ENCODE data around the gene WFIKKN2. TPM values are rescaled to one million over a fixed set of nuclear protein-coding genes. Genes with fewer than 3 reads are reported as not detected.

WFIKKN2 gene
- total RNA-seq, 1 donor: not detected

DNA sequence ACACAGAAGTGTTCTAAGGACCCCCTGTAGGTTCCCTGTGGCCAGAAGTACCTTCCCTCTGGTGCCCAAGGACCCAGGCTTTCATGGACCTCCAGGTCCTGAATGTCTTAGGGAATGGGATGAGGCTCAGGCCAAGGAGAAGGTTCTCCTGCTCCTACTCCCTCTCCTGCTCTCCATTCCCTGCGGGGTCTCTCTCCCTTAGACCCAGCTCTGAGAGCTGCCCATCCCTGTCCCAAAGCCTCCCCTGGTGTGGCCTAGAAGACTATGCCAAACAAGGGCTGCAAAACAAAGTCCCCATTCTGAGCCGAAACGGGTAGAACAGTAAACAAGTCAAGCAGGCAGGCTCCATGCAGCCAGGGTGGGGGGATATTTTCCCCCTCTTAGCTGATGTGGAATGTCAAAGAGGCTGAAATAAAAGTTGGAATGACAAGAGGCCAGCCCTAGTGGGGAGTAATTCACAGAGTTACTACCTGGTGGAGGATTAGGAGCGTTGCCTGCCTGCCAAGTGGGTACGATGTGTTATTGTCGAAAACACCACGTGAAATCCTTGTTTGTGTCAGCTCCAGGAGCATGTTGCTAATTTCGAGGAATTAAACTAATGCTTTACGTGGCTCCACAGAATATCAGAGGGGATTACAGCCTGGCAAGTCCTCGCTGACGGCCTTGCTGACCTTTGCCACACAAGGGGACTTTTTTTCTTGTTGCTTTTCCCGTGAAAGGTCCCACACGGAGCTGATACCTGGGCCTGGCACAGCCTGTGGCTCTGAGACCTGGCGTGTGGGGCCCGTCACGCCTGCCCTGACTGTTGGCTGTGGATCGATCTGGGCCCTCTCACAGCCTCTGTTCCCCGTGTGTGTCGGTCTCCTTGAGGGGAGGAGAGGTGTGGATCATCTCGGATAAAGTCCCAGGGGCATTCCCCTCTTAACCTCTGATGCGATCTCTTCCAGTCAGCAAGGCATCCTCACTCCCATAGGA is 2.9 kb downstream of the WFIKKN2 start:
- Histone ChIP-seq H3K27me3 (ENCODE audit: insufficient read depth, low read length) (no peaks in the 10 kb centered on the region), H3K4me3 (ENCODE audit: low read length) (no peak overlapping the region), H3K4me1 (ENCODE audit: insufficient read depth, low read length) (no peaks in the 10 kb centered on the region), H3K9me3 (ENCODE audit: low read depth, low read length) (no peaks in the 10 kb centered on the region)

DNA sequence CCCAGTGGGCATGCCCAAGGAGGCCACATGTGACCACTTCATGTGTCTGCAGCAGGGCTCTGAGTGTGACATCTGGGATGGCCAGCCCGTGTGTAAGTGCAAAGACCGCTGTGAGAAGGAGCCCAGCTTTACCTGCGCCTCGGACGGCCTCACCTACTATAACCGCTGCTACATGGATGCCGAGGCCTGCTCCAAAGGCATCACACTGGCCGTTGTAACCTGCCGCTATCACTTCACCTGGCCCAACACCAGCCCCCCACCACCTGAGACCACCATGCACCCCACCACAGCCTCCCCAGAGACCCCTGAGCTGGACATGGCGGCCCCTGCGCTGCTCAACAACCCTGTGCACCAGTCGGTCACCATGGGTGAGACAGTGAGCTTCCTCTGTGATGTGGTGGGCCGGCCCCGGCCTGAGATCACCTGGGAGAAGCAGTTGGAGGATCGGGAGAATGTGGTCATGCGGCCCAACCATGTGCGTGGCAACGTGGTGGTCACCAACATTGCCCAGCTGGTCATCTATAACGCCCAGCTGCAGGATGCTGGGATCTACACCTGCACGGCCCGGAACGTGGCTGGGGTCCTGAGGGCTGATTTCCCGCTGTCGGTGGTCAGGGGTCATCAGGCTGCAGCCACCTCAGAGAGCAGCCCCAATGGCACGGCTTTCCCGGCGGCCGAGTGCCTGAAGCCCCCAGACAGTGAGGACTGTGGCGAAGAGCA is 4.4 kb downstream of the WFIKKN2 start:
- no peak overlapping the region for H3K4me3 ChIP-seq (ENCODE audit: low read length)
- no peaks in the 10 kb centered on the region for H3K4me1 ChIP-seq (ENCODE audit: insufficient read depth, low read length)
- no peaks in the 10 kb centered on the region for H3K9me3 ChIP-seq (ENCODE audit: low read depth, low read length)
- H3K27me3 ChIP-seq (ENCODE audit: insufficient read depth, low read length): no peaks in the 10 kb centered on the region

DNA sequence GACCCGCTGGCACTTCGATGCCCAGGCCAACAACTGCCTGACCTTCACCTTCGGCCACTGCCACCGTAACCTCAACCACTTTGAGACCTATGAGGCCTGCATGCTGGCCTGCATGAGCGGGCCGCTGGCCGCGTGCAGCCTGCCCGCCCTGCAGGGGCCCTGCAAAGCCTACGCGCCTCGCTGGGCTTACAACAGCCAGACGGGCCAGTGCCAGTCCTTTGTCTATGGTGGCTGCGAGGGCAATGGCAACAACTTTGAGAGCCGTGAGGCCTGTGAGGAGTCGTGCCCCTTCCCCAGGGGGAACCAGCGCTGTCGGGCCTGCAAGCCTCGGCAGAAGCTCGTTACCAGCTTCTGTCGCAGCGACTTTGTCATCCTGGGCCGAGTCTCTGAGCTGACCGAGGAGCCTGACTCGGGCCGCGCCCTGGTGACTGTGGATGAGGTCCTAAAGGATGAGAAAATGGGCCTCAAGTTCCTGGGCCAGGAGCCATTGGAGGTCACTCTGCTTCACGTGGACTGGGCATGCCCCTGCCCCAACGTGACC is 5.0 kb downstream of the WFIKKN2 start:
- Histone ChIP-seq H3K4me1 (ENCODE audit: insufficient read depth, low read length) (no peaks in the 10 kb centered on the region), H3K27me3 (ENCODE audit: insufficient read depth, low read length) (no peaks in the 10 kb centered on the region), H3K4me3 (ENCODE audit: low read length) (no peak overlapping the region), H3K9me3 (ENCODE audit: low read depth, low read length) (no peaks in the 10 kb centered on the region)

DNA sequence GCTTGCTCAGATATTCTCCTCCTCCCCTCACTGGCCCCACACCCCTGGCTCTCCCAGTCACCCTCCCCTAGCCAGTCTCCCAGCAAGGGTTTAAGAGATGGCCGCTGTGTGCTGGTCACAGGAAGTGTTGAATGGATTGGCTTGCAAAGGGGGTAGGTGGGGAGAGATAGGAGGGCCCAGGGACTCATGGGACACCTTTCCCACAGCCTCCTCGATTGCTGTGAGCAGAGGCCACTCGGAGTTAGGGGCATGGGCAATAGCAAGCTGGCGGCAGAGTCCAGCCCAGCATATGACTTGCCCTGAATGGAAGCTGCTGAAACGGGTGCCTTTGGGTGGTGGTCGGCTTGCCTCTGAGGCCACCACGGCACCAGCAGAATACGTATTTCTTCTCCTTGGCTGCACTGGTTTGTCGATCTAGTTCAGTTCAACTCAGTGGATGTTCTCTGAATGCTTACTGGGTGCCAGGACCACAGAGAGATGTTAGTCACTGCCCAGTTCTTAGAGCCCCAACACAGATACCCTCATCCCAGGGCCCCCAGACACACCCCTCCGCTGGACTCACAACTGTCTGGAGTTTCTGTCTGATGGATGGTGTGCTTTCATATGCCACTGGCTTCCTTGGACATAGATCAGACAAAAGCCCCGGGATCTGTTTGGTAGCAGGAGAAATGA is 6.0 kb downstream of the WFIKKN2 start:
- Histone ChIP-seq H3K27me3 (ENCODE audit: insufficient read depth, low read length) (no peaks in the 10 kb centered on the region), H3K4me3 (ENCODE audit: low read length) (no peak overlapping the region), H3K9me3 (ENCODE audit: low read depth, low read length) (no peaks in the 10 kb centered on the region), H3K4me1 (ENCODE audit: insufficient read depth, low read length) (no peaks in the 10 kb centered on the region)

DNA sequence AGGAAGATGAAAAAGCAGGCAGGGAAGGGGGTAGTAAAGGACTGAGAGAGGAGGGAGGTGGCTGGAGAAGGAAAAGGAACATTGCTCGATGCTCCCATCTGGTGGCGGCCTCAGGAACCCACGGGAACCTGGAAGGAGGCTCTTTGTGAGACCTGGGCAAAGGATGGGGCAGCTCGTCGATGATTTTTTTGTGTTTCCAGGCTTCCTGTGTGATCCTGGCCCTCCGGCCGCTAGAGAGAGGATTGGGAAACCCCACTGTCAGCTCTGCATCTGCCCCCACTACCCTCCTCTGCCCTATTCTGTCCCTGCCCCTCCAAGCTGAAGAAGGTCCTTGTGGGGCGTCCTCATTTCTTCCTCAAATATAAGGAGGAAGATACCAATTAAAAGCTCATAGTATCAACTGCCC is 6.6 kb downstream of the WFIKKN2 start:
- Histone ChIP-seq H3K27me3 (ENCODE audit: insufficient read depth, low read length) (no peaks in the 10 kb centered on the region), H3K4me1 (ENCODE audit: insufficient read depth, low read length) (no peaks in the 10 kb centered on the region), H3K4me3 (ENCODE audit: low read length) (no peak overlapping the region), H3K9me3 (ENCODE audit: low read depth, low read length) (no peaks in the 10 kb centered on the region)

DNA sequence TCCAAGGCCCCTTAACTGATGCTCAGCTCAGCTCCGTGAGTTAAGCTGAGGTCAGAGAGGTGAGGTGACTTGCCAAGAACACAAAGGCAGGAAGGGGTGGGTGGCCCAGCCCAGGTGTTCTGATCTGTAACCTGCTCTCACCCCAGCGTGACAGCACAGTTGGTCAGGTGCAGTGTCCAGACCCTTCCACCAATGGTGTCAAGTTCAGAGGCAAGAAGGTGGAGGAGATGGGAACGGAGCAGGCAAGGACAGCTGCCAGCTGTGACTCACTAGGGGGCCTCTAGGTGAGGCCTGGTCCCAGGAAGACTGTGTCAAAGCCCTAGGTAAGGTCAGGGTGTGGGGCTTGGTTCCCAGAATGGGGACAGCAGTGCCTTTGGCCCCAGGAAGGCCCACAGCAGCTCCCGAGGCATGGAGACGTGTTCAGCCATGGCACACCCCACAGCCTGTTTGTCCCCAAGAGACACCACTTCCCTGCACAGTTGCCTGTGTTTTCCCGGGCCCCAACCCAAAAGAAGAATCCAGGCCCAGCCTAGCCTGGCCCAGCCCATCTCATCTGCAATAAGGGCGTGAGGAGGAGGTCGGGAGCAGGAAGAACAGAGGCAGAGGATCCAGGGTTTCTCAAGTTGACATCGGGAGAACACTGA is 7.2 kb downstream of the WFIKKN2 start:
- H3K27me3 ChIP-seq (ENCODE audit: insufficient read depth, low read length): no peaks in the 10 kb centered on the region

DNA sequence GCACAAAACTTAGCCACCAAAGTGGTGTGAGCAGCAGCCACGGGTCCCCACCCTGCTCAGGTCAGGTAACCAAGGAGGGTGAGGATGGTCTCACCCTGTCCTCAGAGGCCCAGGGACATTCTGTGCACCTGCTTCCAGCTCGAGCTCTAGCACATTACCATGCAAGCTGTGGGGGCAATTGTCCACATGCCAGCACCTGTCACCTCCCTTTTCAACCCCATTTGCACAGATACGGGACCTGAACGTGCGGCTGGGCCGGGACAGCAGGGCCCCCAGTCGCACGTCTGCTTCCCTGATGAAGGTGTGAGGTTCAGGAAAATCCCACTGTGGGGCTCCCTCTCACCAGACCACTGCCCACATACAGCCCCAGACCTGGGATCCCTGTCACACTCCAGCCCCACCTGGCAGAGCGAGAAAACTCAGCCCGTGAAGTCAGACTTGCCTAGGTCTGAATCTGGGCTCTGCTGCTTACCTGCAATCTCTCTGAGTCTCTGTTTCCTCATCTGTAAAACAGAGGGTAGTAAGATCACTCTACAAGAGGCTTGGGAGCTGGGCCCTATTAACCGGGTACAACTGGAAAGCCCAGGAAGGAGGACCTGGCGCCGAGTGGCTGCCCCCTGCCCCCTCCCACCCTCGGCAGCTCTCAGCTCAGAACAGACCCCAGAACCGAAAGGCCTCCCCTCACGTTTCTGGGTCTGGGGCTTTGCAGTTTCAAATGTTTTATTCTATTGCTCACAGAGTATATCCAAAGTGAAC is 7.9 kb downstream of the WFIKKN2 start:
- Histone ChIP-seq H3K4me3 (ENCODE audit: low read length) (no peak overlapping the region), H3K27me3 (ENCODE audit: insufficient read depth, low read length) (no peaks in the 10 kb centered on the region), H3K4me1 (ENCODE audit: insufficient read depth, low read length) (no peaks in the 10 kb centered on the region), H3K9me3 (ENCODE audit: low read depth, low read length) (no peaks in the 10 kb centered on the region)

More for the DNA sequence above, 7.2 kb downstream of the WFIKKN2 start:
- Histone ChIP-seq H3K4me1 (ENCODE audit: insufficient read depth, low read length) (no peaks in the 10 kb centered on the region), H3K9me3 (ENCODE audit: low read depth, low read length) (no peaks in the 10 kb centered on the region), H3K4me3 (ENCODE audit: low read length) (no peak overlapping the region)

DNA sequence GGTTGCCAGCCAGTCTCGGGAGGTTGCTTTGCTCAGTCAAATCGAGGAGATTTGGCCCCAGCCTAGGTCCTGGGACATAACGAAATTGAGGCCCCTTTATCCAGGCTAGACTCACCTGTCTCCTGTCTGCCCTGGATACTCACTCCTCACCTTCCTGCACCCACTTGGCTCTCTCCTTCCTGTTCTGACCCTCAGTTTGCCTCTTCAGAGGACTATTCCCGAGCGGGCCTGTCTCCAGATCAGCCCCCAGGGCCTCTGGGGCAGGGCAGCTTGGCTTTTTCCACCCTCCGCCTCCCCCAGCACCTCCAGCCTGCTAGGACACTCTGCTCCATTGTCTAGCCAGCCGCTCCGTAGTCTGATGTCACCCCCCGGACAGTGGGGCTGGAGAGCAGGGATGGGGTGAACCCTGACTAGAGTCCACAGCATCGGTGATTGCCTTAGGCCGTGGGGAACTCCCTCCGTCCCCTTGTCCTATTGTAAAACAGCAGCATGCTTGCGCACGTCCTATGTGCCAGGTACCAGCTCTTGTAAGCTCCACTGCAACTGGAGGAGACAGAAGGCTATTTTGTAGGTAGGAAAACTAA is 8.8 kb downstream of the WFIKKN2 start:
- Histone ChIP-seq H3K4me3 (ENCODE audit: low read length) (no peak overlapping the region), H3K4me1 (ENCODE audit: insufficient read depth, low read length) (no peaks in the 10 kb centered on the region), H3K27me3 (ENCODE audit: insufficient read depth, low read length) (no peaks in the 10 kb centered on the region), H3K9me3 (ENCODE audit: low read depth, low read length) (no peaks in the 10 kb centered on the region)

DNA sequence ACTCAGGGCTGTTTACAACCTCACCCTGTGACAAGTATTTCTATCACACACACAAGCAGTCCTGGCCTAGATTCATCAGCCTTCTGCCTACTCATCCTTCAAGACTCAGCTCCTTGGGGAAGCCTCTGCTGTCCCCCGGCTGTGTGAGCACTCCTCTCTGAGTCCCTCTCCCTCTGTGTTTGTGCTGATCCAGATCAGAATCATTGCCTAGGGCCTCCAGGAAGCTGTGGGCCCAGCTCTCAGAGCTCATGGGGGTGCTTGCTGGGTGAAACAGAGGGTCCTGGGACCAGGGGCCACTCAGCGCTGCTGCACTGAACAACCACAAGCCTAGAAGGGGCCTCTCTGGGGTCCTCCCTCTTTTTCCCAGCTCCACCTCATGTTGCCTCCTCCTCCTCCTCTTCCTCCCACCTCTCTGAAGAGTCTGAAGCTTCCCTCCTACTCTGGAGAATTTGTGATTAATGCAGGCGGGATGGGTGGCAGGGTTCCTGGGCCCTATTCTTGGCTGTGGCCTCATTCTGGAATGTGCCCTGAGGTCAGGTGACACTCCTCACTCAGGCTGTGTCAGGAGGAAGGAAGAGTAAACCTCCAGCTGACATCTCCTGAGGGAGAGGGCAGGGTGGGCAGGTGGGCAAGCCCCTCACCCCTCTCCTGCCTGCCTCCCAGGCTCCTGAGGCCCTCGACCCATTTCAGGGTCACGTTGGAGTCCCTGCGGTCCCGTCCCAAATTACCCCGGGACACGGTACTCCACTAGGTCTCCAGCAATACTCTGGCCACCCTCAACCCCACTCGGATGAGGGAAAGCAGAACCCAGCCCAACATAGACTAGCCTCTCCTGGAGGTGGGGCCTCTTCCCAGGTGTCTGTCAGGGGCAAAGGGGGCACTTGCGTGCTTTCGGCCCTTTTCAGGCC is 10.1 kb downstream of the WFIKKN2 start:
- Histone ChIP-seq H3K4me3 (ENCODE audit: low read length) (no peak overlapping the region), H3K27me3 (ENCODE audit: insufficient read depth, low read length) (no peaks in the 10 kb centered on the region), H3K9me3 (ENCODE audit: low read depth, low read length) (no peaks in the 10 kb centered on the region), H3K4me1 (ENCODE audit: insufficient read depth, low read length) (no peaks in the 10 kb centered on the region)

DNA sequence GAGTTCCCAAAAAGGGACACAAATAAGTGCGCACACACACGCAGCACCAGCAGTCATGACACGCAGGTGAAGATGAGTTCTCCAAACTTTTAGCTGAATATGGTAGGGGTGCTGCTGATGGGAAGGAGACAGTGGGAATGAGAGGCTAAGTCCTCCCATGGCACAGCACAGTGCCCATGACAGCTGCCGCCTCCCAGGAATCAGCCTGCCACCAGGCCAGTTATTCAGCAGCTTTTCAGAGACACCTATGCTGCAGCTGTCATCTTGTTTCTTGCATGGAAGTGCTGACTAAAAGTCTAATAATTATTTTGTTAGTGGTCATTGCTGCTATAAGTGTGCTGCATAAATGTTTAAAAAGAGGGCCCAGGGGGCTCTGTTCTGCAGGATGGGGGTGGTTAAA is 12.2 kb downstream of the WFIKKN2 start:
- Histone ChIP-seq H3K4me3 (ENCODE audit: low read length) (no peak overlapping the region), H3K4me1 (ENCODE audit: insufficient read depth, low read length) (peaks cover 12% of the 10 kb centered on the region), H3K27me3 (ENCODE audit: insufficient read depth, low read length) (no peaks in the 10 kb centered on the region), H3K9me3 (ENCODE audit: low read depth, low read length) (no peaks in the 10 kb centered on the region)

DNA sequence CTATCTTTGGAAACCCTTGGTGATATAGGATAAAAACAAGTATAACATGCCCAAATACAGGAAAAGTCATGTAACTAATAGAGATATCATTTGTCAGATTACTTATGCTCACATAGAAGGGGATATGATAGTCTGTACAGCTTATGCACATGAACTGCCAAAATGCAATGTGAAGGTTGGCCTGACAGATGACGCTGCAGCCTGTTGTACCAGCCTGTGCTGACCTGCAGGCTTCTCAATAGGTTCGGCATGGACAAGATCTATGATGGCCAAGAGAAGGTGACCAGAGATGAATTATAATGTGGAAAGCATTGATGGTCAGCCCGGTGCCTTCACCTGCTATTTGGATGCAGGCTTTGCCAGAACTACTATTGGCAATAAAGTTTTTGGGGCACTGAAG is 12.7 kb downstream of the WFIKKN2 start:
- no peak overlapping the region for H3K4me3 ChIP-seq (ENCODE audit: low read length)
- H3K9me3 ChIP-seq (ENCODE audit: low read depth, low read length): no peaks in the 10 kb centered on the region
- H3K4me1 ChIP-seq (ENCODE audit: insufficient read depth, low read length): peaks cover 14% of the 10 kb centered on the region
- no peaks in the 10 kb centered on the region for H3K27me3 ChIP-seq (ENCODE audit: insufficient read depth, low read length)

DNA sequence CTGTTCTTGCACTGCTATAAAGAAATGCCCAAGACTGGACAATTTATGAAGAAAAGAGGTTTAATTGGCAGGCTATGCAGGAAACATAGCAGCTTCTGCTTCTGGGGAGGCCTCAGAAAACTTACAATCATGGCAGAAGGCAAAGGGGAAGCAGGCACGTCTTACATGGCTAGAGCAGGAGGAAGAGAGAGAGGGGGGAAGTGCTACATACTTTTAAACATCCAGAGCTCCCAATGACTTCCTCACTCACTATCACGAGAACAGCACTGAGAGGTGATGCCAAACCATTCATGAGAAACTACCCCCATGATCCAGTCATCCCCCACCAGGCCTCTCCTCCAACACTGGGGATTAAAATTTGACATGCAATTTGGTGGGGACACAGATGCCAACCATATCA is 13.3 kb downstream of the WFIKKN2 start:
- Histone ChIP-seq H3K9me3 (ENCODE audit: low read depth, low read length) (no peaks in the 10 kb centered on the region), H3K4me3 (ENCODE audit: low read length) (no peak overlapping the region), H3K27me3 (ENCODE audit: insufficient read depth, low read length) (no peaks in the 10 kb centered on the region), H3K4me1 (ENCODE audit: insufficient read depth, low read length) (peaks cover 14% of the 10 kb centered on the region)

DNA sequence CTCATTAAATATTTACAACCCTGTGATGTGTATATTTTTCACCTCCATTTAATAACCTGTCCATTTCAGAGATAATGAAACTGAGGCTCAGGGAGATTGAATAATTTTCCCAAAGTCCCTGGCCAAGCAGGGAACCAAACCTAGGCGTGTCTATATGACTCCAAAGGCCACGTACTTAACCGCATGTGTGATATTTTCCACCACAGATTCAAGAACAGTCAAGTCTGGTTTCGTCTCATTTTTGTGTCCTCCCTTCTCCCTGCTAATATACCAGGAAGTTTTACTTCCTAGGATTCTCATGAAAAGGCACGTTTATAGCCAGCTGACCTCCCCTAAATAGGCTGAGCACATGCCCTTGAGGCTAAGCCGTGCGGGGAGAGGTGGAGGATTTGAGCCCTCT is 15.3 kb downstream of the WFIKKN2 start:
- Histone ChIP-seq H3K9me3 (ENCODE audit: low read depth, low read length) (no peaks in the 10 kb centered on the region), H3K4me1 (ENCODE audit: insufficient read depth, low read length) (peaks cover 22% of the 10 kb centered on the region), H3K27me3 (ENCODE audit: insufficient read depth, low read length) (no peaks in the 10 kb centered on the region), H3K4me3 (ENCODE audit: low read length) (no peak overlapping the region)
